Activated B cell treated with CpG ODN at 0.5 μM for 24 hours (primary cell): ENCODE results near the gene ITIH3. TPM values are rescaled to one million over a fixed set of nuclear protein-coding genes. Genes with fewer than 3 reads are reported as not detected.

Source experiments
- ATAC-seq: fragments of 200-7000 bp; cut with Tn5 transposase; one replicate; pipeline ENCODE4 v1.10.0; 2021; ENCODE audit warnings: low read depth, mild to moderate bottlenecking, moderate library complexity
- CTCF ChIA-PET: fragments of 350-600 bp; sonication (Branson Sonifier 250); formaldehyde crosslinking; loops from one replicate; lab custom pipeline; 2021; ENCODE audit warnings: antibody characterized with exemption; lab: Charles Lee
- POLR2A ChIA-PET: fragments of 350-600 bp; sonication (Branson Sonifier 250); formaldehyde crosslinking; loops from one replicate; lab custom pipeline; 2021; ENCODE audit warnings: antibody characterized with exemption; lab: Charles Lee
- DNase-seq: peaks from one replicate; pipeline ENCODE4 v3.0.0; 2022
- H3K27ac Mint-ChIP-seq: one replicate; pipeline ENCODE4 v1.8.0; 2020; ENCODE audit warnings: mixed read lengths
- H3K27me3 Mint-ChIP-seq: one replicate; pipeline ENCODE4 v1.8.0; 2021; ENCODE audit warnings: mixed read lengths
- H3K36me3 Mint-ChIP-seq: one replicate; pipeline ENCODE4 v1.8.0; 2021; ENCODE audit warnings: low read depth, mixed read lengths
- H3K4me1 Mint-ChIP-seq: one replicate; pipeline ENCODE4 v1.8.0; 2021; ENCODE audit warnings: mixed read lengths
- H3K4me3 Mint-ChIP-seq: one replicate; pipeline ENCODE4 v1.8.0; 2020; ENCODE audit warnings: mild to moderate bottlenecking, mixed read lengths
- H3K9me3 Mint-ChIP-seq: one replicate; pipeline ENCODE4 v1.8.0; 2020; ENCODE audit warnings: mixed read lengths
- intact Hi-C: fragments of 100-400 bp; cut with micrococcal nuclease; formaldehyde crosslinking; loops from one replicate; pipeline ENCODE4 v1.15.1; 2024
- total RNA-seq: library from RNA; stranded (reverse); gene quantifications from 2 replicates; pipeline ENCODE4 v1.2.3, GENCODE V29; 2022
- TF ChIP-seq, protein P1 (sequence below): fragments of 200-600 bp; IDR thresholded peaks from one replicate; pipeline ENCODE4 v1.8.0; 2022; ENCODE audit warnings: antibody characterized with exemption, mild to moderate bottlenecking

The ITIH3 gene
- total RNA-seq, 1 donor from 2014 or later = not detected

DNA sequence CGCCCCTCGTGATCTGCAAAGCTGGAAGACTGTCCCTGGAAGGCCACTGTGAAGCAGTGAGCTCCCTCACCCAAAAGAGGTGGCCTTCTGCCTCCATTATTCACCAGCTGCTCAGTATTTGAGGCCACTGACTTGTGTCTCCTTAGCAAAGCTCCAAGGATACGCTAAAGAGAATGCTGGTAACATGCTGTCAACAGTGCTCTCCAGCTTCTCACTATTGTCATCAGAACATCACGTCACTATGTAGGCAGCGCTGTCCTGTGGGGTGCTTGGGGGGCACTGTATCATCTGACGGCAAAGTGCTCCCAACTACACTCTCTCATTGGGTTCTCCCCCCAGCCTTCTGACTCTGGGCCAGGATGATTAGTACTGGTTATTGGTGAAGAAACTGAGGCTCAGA lies 21.6 kb downstream of the ITIH3 start:
- intact Hi-C loops = loop anchor here (5.0 kb wide), 1 partner anchor 44 kb away; the partner anchor contains the start of gene NEK4
- no peak for ATAC-seq
- Mint-ChIP-seq H3K4me3 (no peak overlapping the region), H3K4me1 (no peaks in the 10 kb centered on the region), H3K27ac (no peak overlapping the region), H3K27me3 (no peaks in the 10 kb centered on the region), H3K9me3 (no peaks in the 10 kb centered on the region), H3K36me3 (no peaks in the 10 kb centered on the region)
- POLR2A ChIA-PET = no interaction called here
- CTCF ChIA-PET = no interaction called here
- TF ChIP-seq, protein P1, sequence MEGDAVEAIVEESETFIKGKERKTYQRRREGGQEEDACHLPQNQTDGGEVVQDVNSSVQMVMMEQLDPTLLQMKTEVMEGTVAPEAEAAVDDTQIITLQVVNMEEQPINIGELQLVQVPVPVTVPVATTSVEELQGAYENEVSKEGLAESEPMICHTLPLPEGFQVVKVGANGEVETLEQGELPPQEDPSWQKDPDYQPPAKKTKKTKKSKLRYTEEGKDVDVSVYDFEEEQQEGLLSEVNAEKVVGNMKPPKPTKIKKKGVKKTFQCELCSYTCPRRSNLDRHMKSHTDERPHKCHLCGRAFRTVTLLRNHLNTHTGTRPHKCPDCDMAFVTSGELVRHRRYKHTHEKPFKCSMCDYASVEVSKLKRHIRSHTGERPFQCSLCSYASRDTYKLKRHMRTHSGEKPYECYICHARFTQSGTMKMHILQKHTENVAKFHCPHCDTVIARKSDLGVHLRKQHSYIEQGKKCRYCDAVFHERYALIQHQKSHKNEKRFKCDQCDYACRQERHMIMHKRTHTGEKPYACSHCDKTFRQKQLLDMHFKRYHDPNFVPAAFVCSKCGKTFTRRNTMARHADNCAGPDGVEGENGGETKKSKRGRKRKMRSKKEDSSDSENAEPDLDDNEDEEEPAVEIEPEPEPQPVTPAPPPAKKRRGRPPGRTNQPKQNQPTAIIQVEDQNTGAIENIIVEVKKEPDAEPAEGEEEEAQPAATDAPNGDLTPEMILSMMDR = no peak
- no peak for DNase-seq

DNA sequence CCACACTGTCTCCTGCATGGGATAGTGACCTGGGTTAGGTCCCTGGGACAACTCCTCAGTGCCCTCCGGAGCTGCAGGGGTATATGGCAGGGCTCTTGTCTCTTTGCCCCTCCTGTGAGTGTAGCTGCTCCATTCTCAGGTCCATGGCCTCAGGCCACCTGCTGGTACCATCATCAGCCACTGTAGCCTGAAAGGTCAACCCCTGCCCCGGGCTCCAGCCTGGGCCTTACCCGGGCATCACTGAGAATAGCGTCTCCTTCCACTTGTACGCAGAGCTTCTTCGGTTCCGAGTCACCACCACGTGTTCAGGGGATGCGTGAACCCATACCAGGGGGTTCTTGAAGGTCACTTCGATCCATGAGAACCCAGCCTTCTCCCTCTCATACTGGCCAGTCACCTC lies 22.1 kb downstream of the ITIH3 start:
- CTCF ChIA-PET = no interaction called here
- POLR2A ChIA-PET = no interaction called here
- Mint-ChIP-seq H3K9me3 (no peaks in the 10 kb centered on the region), H3K36me3 (no peaks in the 10 kb centered on the region), H3K4me3 (no peak overlapping the region), H3K27me3 (no peaks in the 10 kb centered on the region), H3K27ac (no peak overlapping the region), H3K4me1 (no peaks in the 10 kb centered on the region)
- ATAC-seq = no peak
- intact Hi-C loops = loop anchor here (5.0 kb wide), 1 partner anchor 44 kb away; the partner anchor contains the start of gene NEK4
- DNase-seq = no peak
- TF ChIP-seq, protein P1 = no peak

DNA sequence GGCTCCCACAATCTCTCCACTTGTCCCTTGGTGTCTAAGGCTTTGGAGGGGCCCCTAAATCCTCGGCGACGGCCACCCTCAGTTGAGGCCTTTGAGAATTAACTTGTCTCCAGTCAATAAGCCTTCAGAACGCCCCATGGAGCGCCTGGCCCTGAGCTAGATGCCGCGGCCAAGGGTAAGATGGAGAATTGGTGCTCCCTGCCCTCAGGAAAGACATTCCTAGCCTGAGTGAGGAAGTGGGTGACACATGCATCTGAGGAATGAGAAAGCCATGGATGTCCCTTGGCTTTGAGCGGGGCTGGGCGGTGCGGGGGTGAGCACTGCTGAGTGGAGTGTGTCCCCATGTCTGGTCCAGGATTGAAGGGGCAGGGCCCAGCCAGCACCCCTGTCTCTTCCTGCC lies 22.6 kb downstream of the ITIH3 start:
- POLR2A ChIA-PET = no interaction called here
- Mint-ChIP-seq H3K27me3 (no peaks in the 10 kb centered on the region), H3K4me3 (no peak overlapping the region), H3K27ac (no peak overlapping the region), H3K36me3 (no peaks in the 10 kb centered on the region), H3K4me1 (no peaks in the 10 kb centered on the region), H3K9me3 (no peaks in the 10 kb centered on the region)
- TF ChIP-seq, protein P1 = no peak
- DNase-seq (no peak), ATAC-seq (no peak)
- CTCF ChIA-PET = no interaction called here
- intact Hi-C loops = loop anchor here (5.0 kb wide), 1 partner anchor 45 kb away; the partner anchor contains the start of gene NEK4

DNA sequence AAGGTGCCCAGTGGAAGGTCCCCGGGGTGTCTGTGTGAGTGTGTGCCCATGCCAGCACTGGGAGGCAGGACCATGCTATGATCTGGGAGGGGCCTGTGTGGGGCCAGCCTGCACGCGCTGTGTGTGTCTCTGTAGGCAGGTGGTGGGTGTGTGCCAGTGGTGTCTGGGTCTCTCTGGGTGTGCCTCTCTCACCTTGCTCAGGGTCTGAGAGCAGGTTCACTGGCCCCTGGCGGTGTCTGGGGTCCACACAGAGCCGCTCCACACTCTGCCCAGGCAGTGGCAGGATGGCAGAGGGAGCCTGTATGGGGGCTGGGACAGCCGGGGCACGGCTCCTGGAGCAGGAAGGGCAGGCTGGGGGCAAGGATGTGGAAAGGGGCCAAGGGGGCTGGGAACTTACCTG lies 23.3 kb downstream of the ITIH3 start:
- no peak for ATAC-seq
- no peak for DNase-seq
- Mint-ChIP-seq H3K4me3 (no peak overlapping the region), H3K9me3 (no peaks in the 10 kb centered on the region), H3K4me1 (no peaks in the 10 kb centered on the region), H3K27me3 (no peaks in the 10 kb centered on the region), H3K27ac (no peak overlapping the region), H3K36me3 (no peaks in the 10 kb centered on the region)
- TF ChIP-seq, protein P1 = no peak
- intact Hi-C loops = loop anchor here (5.0 kb wide), 1 partner anchor 46 kb away; the partner anchor contains the start of gene NEK4
- ChIA-PET POLR2A (no interaction called here), CTCF (no interaction called here)

DNA sequence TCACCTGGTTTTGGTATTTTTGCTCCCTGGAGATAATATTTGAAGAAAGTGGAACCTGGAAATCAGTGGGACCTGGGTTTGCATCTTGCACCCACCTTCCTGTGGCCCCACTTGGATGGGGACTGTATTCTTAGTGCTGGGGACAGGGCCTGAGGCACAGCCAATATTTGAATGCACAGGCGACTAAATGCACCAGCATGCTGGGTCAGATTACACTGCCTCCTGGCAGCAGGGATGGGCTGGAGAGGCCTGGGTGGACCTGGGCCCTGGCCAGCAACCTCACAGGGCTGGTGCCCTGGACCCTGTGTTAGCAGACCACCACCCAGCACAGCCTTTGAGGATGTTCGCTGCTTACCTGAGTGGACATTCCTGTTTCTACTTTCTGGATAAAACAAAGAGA lies 25.3 kb downstream of the ITIH3 start:
- Mint-ChIP-seq H3K36me3 (no peaks in the 10 kb centered on the region), H3K4me3 (no peak overlapping the region), H3K27me3 (no peaks in the 10 kb centered on the region), H3K27ac (no peak overlapping the region), H3K4me1 (no peaks in the 10 kb centered on the region), H3K9me3 (no peaks in the 10 kb centered on the region)
- ATAC-seq (no peak), DNase-seq (no peak)
- CTCF ChIA-PET = no interaction called here
- intact Hi-C loops = loop anchor here (5.0 kb wide), 1 partner anchor 48 kb away; the partner anchor contains the start of gene NEK4
- TF ChIP-seq, protein P1 = no peak
- POLR2A ChIA-PET = no interaction called here
